ENCODE results near the gene GGT6.
"Not testable (repeated sequence)": the region's sequence is repeated elsewhere in the genome, so short reads cannot be mapped to it uniquely, and the experiment has no call there.

The GGT6 gene

DNA sequence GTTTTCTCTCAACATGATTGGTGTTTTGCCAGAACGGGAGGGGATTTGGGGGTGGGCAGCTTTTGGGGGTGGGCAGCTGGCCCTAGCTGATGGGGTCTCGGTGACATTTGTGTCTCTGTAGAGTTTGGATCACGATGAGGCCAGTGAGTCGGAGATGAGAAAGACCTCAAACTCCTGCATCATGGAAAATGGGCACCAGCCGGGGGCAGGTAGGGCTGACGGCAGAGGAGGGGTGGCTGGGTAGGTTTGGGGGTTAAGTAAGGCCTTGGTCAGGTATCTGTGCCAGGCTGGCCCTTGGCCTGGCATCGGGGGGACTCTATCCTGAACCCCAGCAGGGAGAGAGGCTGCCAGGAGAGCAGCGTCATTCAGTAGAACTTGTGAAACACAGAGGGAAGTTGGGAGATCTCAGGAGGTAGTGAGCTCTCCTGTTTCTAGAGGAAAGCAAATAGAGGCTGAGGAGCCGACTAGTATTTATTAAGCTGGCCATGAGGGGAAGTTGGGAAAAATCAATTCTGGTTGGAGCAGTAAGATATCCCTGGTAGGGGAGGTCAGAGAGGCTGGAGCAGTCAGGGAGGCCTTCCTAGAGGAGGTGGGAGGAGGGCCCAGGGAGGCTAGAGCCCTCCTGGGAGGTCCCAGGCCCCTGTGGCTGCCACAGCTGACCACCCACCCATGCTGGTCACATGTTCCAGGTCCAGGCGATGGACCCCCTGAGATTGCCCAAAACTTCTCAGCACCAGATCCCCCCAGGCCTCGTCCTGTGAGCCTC is 32.0 kb upstream of the GGT6 start:
- no peak for DNase-seq (ENCODE audit: low spot score)

DNA sequence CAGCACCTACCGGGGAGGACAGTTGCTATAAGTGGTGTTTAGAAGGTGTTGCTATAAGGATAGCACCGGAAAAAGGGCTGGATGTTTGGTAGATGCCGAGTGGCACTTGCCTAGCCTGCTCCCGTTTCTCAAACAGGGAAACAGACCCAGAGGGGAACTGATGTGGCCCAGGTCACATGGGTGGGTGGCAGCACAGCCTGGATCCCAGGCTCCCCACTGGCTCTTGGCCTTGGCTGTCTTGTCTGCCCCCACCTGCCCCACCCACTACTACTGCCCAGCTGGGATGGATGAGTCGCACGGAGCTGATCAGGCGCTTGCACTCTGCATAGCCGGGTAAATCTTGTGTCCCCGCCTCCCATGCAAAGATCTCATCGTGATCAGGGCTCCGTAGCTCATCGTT is 31.2 kb upstream of the GGT6 start:
- DNase-seq (ENCODE audit: low spot score), result peak; percentile 53

GRCh38 chr17:4590981-4591453 is 30.6 kb upstream of the GGT6 start:
- DNase-seq (ENCODE audit: low spot score), result no peak

- not testable (repeated sequence) for DNase-seq (ENCODE audit: low spot score)
Measured at GRCh38 chr17:4590042-4590441, 29.7 kb upstream of the GGT6 start.

GRCh38 chr17:4588898-4589625 is 28.7 kb upstream of the GGT6 start:
- DNase-seq (ENCODE audit: low spot score), result no peak

DNA sequence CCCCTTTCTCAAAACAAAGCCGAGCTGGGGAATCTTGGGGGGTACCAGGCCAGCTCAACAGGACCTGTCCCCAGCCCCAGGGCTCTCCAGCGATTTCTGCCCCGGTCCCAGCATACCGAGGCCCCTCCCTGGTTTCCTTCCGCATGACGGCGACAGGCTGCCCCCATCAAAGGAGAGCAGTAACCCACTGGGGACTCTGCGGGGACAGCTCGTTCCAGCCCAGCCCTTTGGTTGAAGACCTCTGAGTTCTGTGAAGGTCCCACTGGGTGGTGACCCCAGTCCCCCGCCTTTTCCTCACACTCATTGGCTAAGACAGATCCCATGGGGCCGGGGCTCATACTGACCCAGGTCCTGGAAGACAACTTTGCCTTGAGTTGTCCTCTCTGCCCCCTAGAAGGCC is 28.0 kb upstream of the GGT6 start:
- DNase-seq (ENCODE audit: low spot score), result no peak

GRCh38 chr17:4587803-4588202 is 27.4 kb upstream of the GGT6 start:
- DNase-seq (ENCODE audit: low spot score), result no peak

DNA sequence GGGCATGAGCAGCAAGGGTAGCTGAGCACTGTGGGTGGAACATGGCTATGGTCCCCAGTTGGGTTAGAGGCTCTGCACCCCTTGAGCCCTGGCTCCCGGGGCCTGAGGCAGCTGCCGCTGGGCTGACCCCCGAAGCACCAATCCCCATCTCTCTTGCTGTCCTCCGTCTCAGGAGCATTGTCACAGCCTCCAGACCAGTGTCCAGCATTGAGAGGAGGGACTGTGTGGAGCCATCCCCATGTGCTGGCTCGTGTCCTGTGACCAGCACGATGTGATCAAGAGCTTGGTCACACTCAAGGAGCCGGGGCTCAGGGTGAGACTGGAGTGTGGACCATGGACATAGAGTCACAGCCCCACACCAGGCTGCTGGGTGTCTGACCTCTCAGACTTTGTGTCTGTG is 26.8 kb upstream of the GGT6 start:
- no peak for DNase-seq (ENCODE audit: low spot score)

DNA sequence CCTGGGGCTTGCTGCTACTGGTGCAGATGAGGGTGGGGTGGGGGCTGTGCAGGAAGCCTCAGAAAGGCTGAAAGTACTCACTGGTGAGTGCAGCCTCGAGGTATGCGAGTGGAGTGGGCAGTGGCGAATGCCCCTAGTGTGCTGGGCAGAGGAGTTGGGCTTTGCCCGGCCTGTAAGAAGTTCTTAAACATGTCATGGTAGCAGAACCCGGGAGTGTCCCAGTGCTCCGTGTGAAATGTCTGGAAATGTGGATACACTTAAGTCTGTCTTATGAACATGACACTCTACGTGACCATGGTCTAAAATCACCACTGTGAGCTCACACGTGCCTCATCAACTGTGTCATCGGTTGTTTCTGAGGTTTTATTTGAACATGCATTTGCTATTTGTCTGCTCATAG is 25.7 kb upstream of the GGT6 start:
- DNase-seq (ENCODE audit: low spot score), result peak; percentile 48

GRCh38 chr17:4585638-4585994 is 25.2 kb upstream of the GGT6 start:
- no peak for DNase-seq (ENCODE audit: low spot score)

DNA sequence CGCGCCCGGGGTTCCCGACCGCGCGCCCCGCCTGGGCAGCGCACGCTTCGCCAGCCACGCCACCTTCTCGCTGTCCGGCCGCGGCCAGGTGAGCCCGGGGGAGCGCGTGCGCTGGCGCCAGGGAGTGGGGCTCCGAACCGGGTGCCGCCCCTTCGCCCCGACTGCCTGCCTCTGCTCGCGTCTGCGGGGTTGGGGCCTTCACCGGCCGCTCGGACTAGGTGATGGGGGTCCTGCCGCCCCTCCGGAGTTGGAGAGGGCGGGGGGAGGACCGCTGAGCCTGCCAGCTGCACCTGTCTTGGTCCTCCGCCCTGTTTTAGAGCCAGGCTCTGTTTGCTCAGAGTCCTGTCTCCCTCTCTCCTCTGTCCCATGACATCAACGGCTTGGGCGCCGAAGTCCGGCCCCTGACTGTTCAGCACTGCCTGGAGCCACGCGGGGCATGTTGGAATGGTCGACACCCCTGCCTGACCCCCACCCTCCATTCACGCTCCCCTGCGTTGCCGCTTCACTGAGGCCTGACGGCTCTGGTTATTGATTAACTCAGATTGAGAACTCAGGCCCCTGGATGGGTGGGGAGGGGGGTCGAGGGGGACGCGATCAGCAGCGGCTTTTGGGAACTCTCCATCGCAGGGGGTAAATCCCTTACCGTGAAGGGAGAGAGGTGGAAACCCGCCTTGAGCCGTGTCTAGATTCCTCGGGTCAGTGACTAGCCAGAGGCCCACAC is 24.7 kb upstream of the GGT6 start:
- DNase-seq (ENCODE audit: low spot score), result peak; percentile 79

DNA sequence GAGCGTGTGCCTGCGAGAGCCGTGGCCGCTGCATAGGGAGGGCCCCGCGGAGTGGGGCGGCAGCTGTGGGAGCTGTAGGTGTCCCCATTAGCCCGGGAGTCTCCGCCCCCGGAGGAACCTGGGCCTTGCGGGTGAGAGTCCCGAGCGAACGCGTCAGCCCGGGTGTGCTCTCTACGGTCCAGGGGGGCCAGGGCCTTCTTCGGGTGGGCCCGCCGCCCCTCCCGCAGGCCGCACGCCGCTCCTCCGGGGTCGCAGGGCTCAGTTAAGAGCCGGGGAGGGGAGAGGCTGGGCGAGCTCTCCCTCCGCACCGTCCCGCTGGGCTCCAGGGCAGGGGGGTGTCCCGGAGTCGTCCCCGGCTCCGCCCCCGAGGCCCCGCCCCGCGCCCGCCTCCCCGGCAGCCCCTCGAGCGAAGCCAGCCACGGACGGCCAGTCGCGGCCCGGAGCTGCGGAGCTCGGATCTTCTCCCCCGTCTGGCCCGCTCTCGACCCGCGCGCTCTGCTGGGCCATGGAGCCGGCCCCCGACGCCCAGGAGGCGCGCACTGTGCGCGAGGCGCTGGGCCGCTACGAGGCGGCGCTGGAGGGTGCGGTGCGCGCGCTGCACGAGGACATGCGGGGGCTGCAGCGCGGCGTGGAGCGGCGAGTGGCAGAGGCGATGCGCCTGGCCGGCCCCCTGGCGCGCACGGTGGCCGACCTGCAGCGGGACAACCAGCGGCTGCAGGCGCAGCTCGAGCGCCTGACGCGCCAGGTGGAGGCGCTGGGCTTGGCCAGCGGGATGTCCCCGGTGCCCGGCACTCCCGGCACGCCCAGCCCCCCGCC is 23.9 kb upstream of the GGT6 start, which contains the start of gene SMTNL2:
Gene SMTNL2 (plus strand): TSS at position 429 of the 816 bp plus-strand sequence. CDS start 77 bp downstream, at position 506.
- DNase-seq (ENCODE audit: low spot score), result peak; percentile 13

GRCh38 chr17:4583782-4584100 is 23.4 kb upstream of the GGT6 start:
- DNase-seq (ENCODE audit: low spot score), result peak; percentile 10

DNA sequence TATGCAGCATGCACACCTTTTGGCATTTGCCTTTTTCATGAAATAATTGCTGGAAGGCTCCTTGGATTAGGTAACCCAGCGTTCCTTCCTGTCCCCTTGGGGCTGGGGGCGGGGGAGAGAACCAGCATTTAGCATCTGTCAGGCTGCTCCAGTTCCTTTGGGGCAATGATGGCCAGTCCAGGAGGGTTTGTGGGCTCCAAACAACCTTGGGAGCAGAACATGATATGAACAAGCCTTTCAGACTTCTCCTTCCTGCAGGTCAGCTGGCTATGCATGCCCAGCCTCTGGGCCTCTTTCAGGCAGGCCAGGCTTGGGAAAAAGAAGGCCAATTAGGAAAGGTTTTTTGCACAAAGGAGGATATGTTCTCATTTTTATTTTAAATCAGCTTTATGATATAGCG is 22.8 kb upstream of the GGT6 start:
- DNase-seq (ENCODE audit: low spot score), result no peak

DNA sequence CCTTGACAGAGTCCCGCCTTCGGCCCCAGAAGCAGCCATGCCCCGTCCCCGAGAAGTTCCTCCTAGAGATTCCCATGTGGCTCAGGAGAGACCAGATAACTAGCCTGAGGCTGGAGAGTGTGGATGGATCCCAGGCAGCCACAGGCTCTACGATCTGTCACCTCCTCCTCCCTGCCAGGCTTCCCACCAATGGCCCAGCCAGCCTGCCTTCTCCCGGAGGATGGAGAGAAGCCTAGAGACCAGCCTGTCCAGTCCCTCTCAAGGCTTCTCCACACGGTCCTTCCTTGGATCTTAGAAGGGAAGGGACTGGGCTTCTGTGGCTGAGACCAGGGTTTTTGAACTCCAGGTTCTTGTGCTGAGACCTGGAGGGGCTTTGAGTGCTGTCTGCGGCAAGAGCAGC is 22.3 kb upstream of the GGT6 start:
- DNase-seq (ENCODE audit: low spot score), result no peak

GRCh38 chr17:4582101-4582501 is 21.7 kb upstream of the GGT6 start:
- DNase-seq (ENCODE audit: low spot score), result no peak

GRCh38 chr17:4580291-4580690 is 19.9 kb upstream of the GGT6 start:
- DNase-seq (ENCODE audit: low spot score), result peak; percentile 54

GRCh38 chr17:4579678-4580077 is 19.3 kb upstream of the GGT6 start:
- no peak for DNase-seq (ENCODE audit: low spot score)

DNA sequence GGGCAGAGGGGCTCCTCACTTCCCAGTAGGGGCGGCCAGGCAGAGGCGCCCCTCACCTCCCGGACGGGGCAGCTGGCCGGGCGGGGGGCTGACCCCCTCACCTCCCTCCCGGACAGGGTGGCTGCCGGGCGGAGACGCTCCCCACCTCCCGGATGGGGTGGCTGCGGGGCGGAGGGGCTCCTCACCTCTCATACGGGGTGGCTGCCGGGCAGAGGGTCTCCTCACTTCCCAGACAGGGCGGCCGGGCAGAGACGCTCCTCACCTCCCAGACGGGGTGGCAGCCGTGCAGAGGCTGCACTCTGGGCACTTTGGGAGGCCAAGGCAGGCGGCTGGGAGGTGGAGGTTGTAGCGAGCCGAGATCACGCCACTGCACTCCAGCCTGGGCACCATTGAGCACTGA is 18.0 kb upstream of the GGT6 start:
- not testable (repeated sequence) for DNase-seq (ENCODE audit: low spot score)

GRCh38 chr17:4577386-4577993 is 17.1 kb upstream of the GGT6 start:
- no peak for DNase-seq (ENCODE audit: low spot score)

GRCh38 chr17:4576729-4577322 is 16.4 kb upstream of the GGT6 start:
- DNase-seq (ENCODE audit: low spot score), result no peak
